LHCN-M2 (cell line): Measurements from ENCODE around the gene MAP1B. TPM values are rescaled to one million over a fixed set of nuclear protein-coding genes. Genes with fewer than 3 reads are reported as not detected.

Experiments
- DNase-seq: peaks from one replicate; pipeline ENCODE4 v3.0.0-alpha.2; 2012; ENCODE audit warnings: low read depth
- total RNA-seq: library from RNA; depleted of rRNA; stranded (reverse); fragments of >200 nt; gene quantifications from 2 replicates; pipeline ENCODE4 v1.2.3, GENCODE V29; 2014; rRNA removed

The MAP1B gene
- total RNA-seq, 1 experiment from 2014 or later = 197 TPM

DNA sequence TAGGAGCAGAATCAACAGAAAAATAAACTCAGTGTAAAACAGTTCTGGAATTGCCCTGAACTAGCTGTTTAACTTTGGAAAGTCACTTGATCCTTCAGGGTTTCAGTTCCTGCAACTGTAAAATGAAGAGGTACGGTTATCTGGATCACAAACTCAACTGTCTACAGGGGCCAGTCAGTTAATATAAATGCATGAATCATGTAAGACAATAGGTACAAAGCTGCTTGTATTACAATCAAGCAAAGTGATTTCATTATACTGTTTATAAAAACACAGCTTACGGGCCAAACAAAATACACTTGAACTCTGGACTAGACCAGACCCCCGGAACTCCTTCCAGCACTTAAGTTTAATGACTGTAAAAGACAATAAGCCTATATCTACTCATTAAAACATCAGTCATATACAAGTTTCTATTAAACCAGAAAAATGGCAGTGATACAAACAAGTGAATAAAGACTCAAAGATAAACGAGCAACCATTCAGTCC is 139.7 kb downstream of the MAP1B start:
- peak; percentile 75 for DNase-seq

DNA sequence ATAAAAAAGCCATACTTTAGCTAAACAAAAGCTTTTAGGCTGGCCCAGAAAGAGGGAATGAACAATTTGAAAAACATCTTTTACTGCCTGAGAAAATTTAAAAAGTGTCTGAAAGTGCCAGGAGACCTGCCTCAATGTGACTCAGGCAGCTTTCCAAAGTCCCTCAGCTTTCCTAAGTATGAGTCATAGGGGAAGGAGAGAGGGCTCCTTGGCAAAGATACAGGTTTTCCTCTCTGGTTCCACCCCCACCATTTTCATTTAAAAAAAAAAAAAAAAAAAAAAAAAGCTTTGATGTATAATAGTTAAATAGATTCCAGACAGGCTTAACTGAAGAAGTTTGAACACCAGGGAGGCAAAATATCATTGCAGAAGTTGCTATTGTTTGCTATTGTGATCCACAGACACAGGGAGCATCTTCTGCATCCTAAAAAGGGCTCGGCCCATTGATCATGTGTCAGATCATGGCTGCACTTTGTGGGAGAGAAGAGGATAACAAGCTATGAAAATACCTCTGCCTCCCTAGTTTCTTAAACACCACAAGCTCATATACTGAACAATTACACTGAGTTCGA is 141.2 kb downstream of the MAP1B start:
- DNase-seq = peak; percentile 89

- DNase-seq = no peak
Observed at GRCh38 chr5:72251386-72251785, 144.1 kb downstream of the MAP1B start.

GRCh38 chr5:72252008-72252407 is 144.7 kb downstream of the MAP1B start:
- DNase-seq = no peak

- peak; percentile 67 for DNase-seq
Observed at GRCh38 chr5:72252574-72253155, 145.4 kb downstream of the MAP1B start.

GRCh38 chr5:72255237-72255636 is 148.0 kb downstream of the MAP1B start:
- DNase-seq = no peak

DNA sequence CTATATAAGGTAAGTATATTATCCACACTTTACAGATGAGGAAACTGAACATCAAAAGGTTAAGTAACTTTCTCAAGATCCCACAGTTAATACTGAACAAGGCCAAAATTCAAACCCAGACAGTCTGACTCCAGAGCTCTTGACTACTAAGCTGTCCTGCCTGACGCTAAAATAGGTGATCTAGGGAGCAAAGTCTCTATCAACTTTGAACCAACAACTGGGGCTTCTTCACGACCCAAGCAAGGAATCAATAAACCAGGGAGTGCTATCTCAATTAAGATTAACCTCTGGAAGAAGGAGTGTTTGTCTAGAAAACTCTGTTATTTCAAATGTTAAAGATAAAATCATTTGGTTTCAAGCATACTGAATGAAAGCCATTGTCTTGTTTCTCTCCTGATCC is 148.4 kb downstream of the MAP1B start:
- DNase-seq = no peak

- DNase-seq = peak; percentile 35
Observed at GRCh38 chr5:72256536-72256935, 149.3 kb downstream of the MAP1B start.

Other genes starting within 250 kb of the MAP1B start
- 87.1 and 91.1 TPM in 2 replicates for gene MRPS27, start 212.8 kb downstream of the MAP1B start, total RNA-seq
- 19.0 and 25.3 TPM in 2 replicates for gene PTCD2, start 212.9 kb downstream of the MAP1B start, total RNA-seq